Smooth muscle cell (in vitro differentiated cells): ENCODE measurements around the gene AMN. TPM values are rescaled to one million over a fixed set of nuclear protein-coding genes. Genes with fewer than 3 reads are reported as not detected.

Source experiments
- DNase-seq: peaks from one replicate; lab custom pipeline; 2025; ENCODE audit not compliant: unreplicated experiment; lab: John Stamatoyannopoulos, UW
- H2AFZ ChIP-seq: fragments of 200-600 bp; sonication (generic); 2 replicates; pipeline ENCODE4 v1.6.0; 2016; ENCODE audit warnings: antibody characterized with exemption, low read depth, mild to moderate bottlenecking
- H3F3A ChIP-seq: fragments of 200-600 bp; sonication (generic); 2 replicates; pipeline ENCODE4 v1.6.0; 2017; ENCODE audit warnings: antibody characterized with exemption, low read depth
- H3K27ac ChIP-seq: fragments of 200-600 bp; sonication (generic); 2 replicates; pipeline ENCODE4 v1.5.1; 2016; ENCODE audit warnings: low read depth, mild to moderate bottlenecking
- H3K27me3 ChIP-seq: fragments of 200-600 bp; sonication (generic); 2 replicates; pipeline ENCODE4 v1.6.1; 2016; ENCODE audit warnings: low read depth, mild to moderate bottlenecking
- H3K36me3 ChIP-seq: fragments of 200-600 bp; sonication (generic); 2 replicates; pipeline ENCODE4 v1.5.1; 2016; ENCODE audit warnings: low read depth
- H3K4me1 ChIP-seq: fragments of 200-600 bp; sonication (generic); 2 replicates; pipeline ENCODE4 v1.5.1; 2016; ENCODE audit warnings: low read depth
- H3K4me2 ChIP-seq: fragments of 200-600 bp; sonication (generic); 2 replicates; pipeline ENCODE4 v1.6.0; 2016; ENCODE audit warnings: mild to moderate bottlenecking
- H3K4me3 ChIP-seq: fragments of 200-600 bp; sonication (generic); 2 replicates; pipeline ENCODE4 v1.5.1; 2016; ENCODE audit warnings: mild to moderate bottlenecking
- H3K79me2 ChIP-seq: fragments of 200-600 bp; sonication (generic); 2 replicates; pipeline ENCODE4 v1.6.0; 2016; ENCODE audit warnings: low read depth, mild to moderate bottlenecking
- H3K9ac ChIP-seq: fragments of 200-600 bp; sonication (generic); 2 replicates; pipeline ENCODE4 v1.6.0; 2016; ENCODE audit warnings: low read depth
- H3K9me3 ChIP-seq: fragments of 200-600 bp; sonication (generic); replicated peaks from 2 replicates; pipeline ENCODE4 v1.5.1; 2016; ENCODE audit warnings: low read depth
- H4K20me1 ChIP-seq: fragments of 200-600 bp; sonication (generic); 2 replicates; pipeline ENCODE4 v1.6.0; 2016; ENCODE audit warnings: low read depth
- WGBS: methylation state at CpG from one replicate; pipeline ENCODE4 v1.1.7; 2016; ENCODE audit warnings: low lambda C conversion rate; 5-methylcytosine and 5-hydroxymethylcytosine counted together
- polyA plus RNA-seq: library from polyadenylated mRNA; unstranded; fragments of >200 nt; fragmentation: Nextera tagmentation; extraction: Ambion mirVana; gene quantifications from 2 replicates; pipeline ENCODE4 v1.2.1, GENCODE V29; 2016
- total RNA-seq: library from RNA; depleted of rRNA; stranded (reverse); fragments of >200 nt; gene quantifications from 2 replicates; pipeline ENCODE4 v1.2.3, GENCODE V29; 2014
- TF ChIP-seq, protein P1 (sequence below): fragments of 200-600 bp; sonication (generic); IDR thresholded peaks from 2 replicates; pipeline ENCODE4 v1.5.1; 2017; ENCODE audit warnings: borderline replicate concordance, mild to moderate bottlenecking, antibody characterized with exemption; ENCODE audit not compliant: insufficient read depth, poor library complexity, severe bottlenecking

AMN gene
- total and polyA plus RNA-seq, 2 experiments from 2014 or later: 0.31 to 0.65 TPM

DNA sequence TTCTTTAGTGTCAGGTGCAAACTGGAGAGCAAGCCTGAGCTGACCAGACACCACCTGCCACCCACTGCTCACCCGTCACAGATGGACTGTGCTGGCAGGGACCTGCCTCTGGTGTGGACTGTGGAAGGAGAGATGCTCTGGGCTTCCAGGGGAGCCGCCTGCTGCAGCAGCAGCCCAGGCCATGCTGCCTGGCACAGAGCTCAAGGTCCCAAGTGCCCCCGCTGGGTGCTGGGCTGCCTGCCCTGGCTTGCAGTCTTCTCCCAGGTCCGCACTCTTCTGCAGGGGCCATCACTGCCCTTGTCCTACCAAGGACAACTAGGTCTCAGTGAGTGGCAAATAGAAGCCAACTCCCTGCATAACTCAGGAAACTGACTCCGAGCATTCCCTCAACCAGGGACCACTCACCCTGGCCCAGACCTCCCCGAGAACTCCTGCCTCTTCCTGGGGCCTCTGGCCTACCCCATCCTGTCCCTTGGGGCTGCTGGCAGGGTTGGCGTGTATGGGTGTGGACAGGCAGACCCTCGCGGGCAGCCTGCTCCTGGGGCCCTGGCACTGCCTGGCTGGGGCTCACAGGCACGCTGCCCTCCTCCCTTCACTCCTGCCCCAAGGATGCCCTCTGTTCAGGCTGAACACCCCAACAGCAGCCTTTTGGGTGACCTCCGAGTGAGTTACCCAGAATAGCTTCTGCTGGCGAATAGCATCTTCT, 9.3 kb downstream of the AMN start:
- TF ChIP-seq, protein P1, sequence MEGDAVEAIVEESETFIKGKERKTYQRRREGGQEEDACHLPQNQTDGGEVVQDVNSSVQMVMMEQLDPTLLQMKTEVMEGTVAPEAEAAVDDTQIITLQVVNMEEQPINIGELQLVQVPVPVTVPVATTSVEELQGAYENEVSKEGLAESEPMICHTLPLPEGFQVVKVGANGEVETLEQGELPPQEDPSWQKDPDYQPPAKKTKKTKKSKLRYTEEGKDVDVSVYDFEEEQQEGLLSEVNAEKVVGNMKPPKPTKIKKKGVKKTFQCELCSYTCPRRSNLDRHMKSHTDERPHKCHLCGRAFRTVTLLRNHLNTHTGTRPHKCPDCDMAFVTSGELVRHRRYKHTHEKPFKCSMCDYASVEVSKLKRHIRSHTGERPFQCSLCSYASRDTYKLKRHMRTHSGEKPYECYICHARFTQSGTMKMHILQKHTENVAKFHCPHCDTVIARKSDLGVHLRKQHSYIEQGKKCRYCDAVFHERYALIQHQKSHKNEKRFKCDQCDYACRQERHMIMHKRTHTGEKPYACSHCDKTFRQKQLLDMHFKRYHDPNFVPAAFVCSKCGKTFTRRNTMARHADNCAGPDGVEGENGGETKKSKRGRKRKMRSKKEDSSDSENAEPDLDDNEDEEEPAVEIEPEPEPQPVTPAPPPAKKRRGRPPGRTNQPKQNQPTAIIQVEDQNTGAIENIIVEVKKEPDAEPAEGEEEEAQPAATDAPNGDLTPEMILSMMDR: no peak
- no peak overlapping the region for H3K4me2 ChIP-seq
- 94% methylated on average over 12 of the region's 12 CpGs for WGBS
- no peak overlapping the region for H3K4me3 ChIP-seq
- no peak overlapping the region for H2AFZ ChIP-seq
- H3F3A ChIP-seq: peaks cover 13% of the 10 kb centered on the region
- H3K79me2 ChIP-seq: no peaks in the 10 kb centered on the region
- H3K9ac ChIP-seq: no peak overlapping the region
- H3K27me3 ChIP-seq: peaks cover 40% of the 10 kb centered on the region
- no peak for DNase-seq
- no peaks in the 10 kb centered on the region for H3K36me3 ChIP-seq
- peaks cover 69% of the 10 kb centered on the region for H4K20me1 ChIP-seq
- no peaks in the 10 kb centered on the region for H3K9me3 ChIP-seq
- no peak overlapping the region for H3K27ac ChIP-seq
- peaks cover 13% of the 10 kb centered on the region for H3K4me1 ChIP-seq

DNA sequence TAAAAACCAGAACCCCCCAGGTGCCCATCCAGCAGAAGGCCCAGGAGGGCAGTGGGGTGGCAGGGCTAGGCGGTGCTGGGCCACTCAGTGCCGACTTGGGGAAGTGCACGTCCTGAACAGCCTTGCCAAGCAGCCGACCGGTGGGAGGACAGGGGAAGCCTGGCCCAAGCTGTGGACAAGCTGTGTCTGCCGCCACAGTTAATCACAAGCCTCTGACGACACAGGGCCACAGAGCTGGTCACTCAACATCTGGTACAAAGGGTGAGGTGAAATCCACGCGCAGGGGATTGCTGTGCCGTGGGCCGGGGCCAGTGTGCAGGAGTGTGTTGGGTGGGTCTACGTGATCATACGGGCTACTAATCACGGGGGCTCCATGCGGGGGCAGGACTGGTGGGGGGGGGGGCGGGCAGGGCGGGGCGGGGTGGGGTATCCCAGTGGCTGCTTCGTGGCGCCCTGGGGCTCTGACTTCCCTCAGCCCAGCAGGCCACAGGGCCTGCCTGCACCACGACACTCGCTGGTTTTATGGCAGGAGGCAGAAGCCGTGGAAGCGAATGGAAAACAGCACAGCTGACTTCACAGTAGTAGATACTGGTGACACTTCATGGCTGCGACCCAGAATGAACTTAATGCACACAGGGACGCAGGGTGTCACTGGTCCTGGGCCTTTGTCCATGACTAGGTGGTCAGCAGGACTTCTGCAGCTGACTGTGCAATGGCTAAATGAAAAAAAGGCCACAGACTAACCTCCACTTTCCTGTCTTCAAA, 10.2 kb downstream of the AMN start:
- no peak for DNase-seq
- peaks cover 74% of the 10 kb centered on the region for H4K20me1 ChIP-seq
- H3F3A ChIP-seq: peaks cover 13% of the 10 kb centered on the region
- no peak overlapping the region for H3K4me3 ChIP-seq
- H3K27me3 ChIP-seq: peaks cover 34% of the 10 kb centered on the region
- H2AFZ ChIP-seq: no peak overlapping the region
- H3K27ac ChIP-seq: no peak overlapping the region
- no peaks in the 10 kb centered on the region for H3K36me3 ChIP-seq
- WGBS: 89% methylated on average over 21 of the region's 26 CpGs
- TF ChIP-seq, protein P1: no peak
- H3K9me3 ChIP-seq: no peaks in the 10 kb centered on the region
- no peak overlapping the region for H3K4me2 ChIP-seq
- no peak overlapping the region for H3K9ac ChIP-seq
- H3K4me1 ChIP-seq: peaks cover 13% of the 10 kb centered on the region
- no peaks in the 10 kb centered on the region for H3K79me2 ChIP-seq

DNA sequence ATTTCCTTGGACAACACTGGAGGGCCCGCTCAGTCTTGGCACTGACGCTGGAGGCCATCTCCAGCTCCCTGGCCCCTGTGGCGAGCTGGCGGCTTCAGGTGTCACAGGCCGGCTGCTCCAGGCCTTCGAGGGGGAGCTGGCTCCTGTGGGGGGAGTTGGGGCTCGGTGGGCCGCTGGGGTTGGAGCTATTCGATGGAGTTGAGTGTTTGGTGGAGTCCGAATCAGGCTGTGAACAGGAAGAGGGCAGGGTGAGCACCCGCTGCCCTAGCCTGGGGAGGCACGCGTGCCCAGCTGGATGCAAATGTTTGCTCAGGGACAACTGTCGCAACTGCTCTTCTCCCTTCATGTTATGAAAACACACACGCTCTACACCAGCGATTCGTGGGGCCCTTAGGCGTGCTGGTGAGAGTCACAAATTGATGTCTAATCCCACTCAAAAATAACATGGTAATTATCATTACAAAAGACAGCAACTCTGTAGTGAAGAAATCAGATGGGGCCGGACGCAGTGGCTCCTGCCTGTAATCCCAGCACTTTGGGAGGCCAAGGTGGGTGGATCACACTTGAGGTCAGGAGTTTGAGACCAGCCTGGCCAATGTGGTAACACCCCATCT, 11.3 kb downstream of the AMN start:
- Histone ChIP-seq H3K27ac (no peak overlapping the region), H3K4me3 (no peak overlapping the region), H3F3A (peaks cover 9% of the 10 kb centered on the region), H2AFZ (no peak overlapping the region), H3K4me1 (peaks cover 10% of the 10 kb centered on the region), H3K36me3 (no peaks in the 10 kb centered on the region), H3K9me3 (no peaks in the 10 kb centered on the region), H3K79me2 (no peaks in the 10 kb centered on the region), H4K20me1 (peaks cover 78% of the 10 kb centered on the region), H3K9ac (no peak overlapping the region), H3K4me2 (no peak overlapping the region), H3K27me3 (peaks cover 26% of the 10 kb centered on the region)
- TF ChIP-seq, protein P1: no peak
- 96% methylated on average over 20 of the region's 20 CpGs for WGBS
- DNase-seq: no peak
